A549 (cell line): Measurements from ENCODE around the gene TAF10. TPM values are rescaled to one million over a fixed set of nuclear protein-coding genes. Genes with fewer than 3 reads are reported as not detected.

Experiments
- ATAC-seq, 2 experiments: fragments of 200-7000 bp in 1 of 2; fragments of >200 bp in 1 of 2; cut with Nextera tagmentation in 1 of 2; cut with Tn5 transposase in 1 of 2; 3 replicates each; pipeline versions ENCODE4 v1.8.0 to v1.9.1; 2018 to 2020; ENCODE audit warnings: mild to moderate bottlenecking in 1 of 2, moderate library complexity in 1 of 2
- CTCF ChIA-PET: fragments of 300-600 bp; sonication (Branson Sonifier 250); formaldehyde crosslinking; extraction: SDS; loops from one replicate; lab custom pipeline; 2021; ENCODE audit warnings: antibody characterized with exemption, inconsistent platforms; lab: Yijun Ruan, JAX
- POLR2A ChIA-PET: fragments of 350-600 bp; formaldehyde crosslinking; extraction: SDS; loops from one replicate; lab custom pipeline; 2021; ENCODE audit warnings: antibody characterized with exemption, inconsistent platforms; lab: Yijun Ruan, JAX
- DNase-seq, 2 experiments: peaks; one replicate each; pipeline versions ENCODE4 v3.0.0 to v3.0.0-alpha.2; 2011 to 2016; ENCODE audit warnings: low read depth in 1 of 2, low spot score in 1 of 2
- FAIRE-seq: peaks from 2 replicates; lab custom pipeline; 2011; peaks lifted over from hg19 to GRCh38; lab: Jason Lieb, UNC
- H3K27ac ChIP-seq, 2 experiments: fragments of >200 bp; sonication (Bioruptor Twin); formaldehyde crosslinking; 3 replicates each; pipeline ENCODE4 v1.5.1; 2016 to 2017
- H3K4me1 ChIP-seq: fragments of >200 bp; sonication (Bioruptor Twin); formaldehyde crosslinking; 3 replicates; pipeline ENCODE4 v1.6.1; 2016
- H3K4me2 ChIP-seq: fragments of >200 bp; sonication (Bioruptor Twin); formaldehyde crosslinking; 3 replicates; pipeline ENCODE4 v1.6.1; 2016
- H3K4me3 ChIP-seq: fragments of >200 bp; sonication (Bioruptor Twin); formaldehyde crosslinking; 3 replicates; pipeline ENCODE4 v1.5.1; 2016
- H3K9me3 ChIP-seq: fragments of >200 bp; sonication (Bioruptor Twin); formaldehyde crosslinking; 3 replicates; pipeline ENCODE4 v1.6.1; 2016
- BHLHE40 ChIP-seq: IDR thresholded peaks from 2 replicates; pipeline ENCODE4 v1.6.1; 2012; ENCODE audit warnings: low read depth, low read length, inconsistent platforms
- CHD2 ChIP-seq: fragments of 150-350 bp; IDR thresholded peaks from 2 replicates; pipeline ENCODE4 v1.6.1; 2014; ENCODE audit warnings: low read length; ENCODE audit not compliant: partially characterized antibody
- EHF ChIP-seq: fragments of 250-450 bp; sonication (Bioruptor Pico); IDR thresholded peaks from 2 replicates; pipeline ENCODE4 v1.5.0; 2020; ENCODE audit warnings: mild to moderate bottlenecking
- EP300 ChIP-seq, 2 experiments: fragments of >200 bp; sonication (Bioruptor Twin); formaldehyde crosslinking; IDR thresholded peaks; 2 replicates in 1 of 2; 3 replicates in 1 of 2; pipeline ENCODE4 v1.6.1; 2016 to 2017
- FOSB ChIP-seq: fragments of 250-450 bp; sonication (Bioruptor Pico); IDR thresholded peaks from 2 replicates; pipeline ENCODE4 v1.5.0; 2020; ENCODE audit warnings: mild to moderate bottlenecking, moderate library complexity
- FOXS1 ChIP-seq: fragments of 250-450 bp; sonication (Bioruptor Pico); IDR thresholded peaks from 2 replicates; pipeline ENCODE4 v1.5.0; 2020; ENCODE audit warnings: mild to moderate bottlenecking, moderate library complexity
- GATA3 ChIP-seq: IDR thresholded peaks from 2 replicates; pipeline ENCODE4 v1.6.1; 2012; ENCODE audit warnings: borderline replicate concordance
- HDAC2 ChIP-seq: fragments of 200-600 bp; sonication (generic); IDR thresholded peaks from 2 replicates; pipeline ENCODE4 v1.6.1; 2016
- HEYL ChIP-seq: fragments of 250-450 bp; sonication (Bioruptor Pico); IDR thresholded peaks from 2 replicates; pipeline ENCODE4 v1.8.0; 2021; ENCODE audit warnings: mild to moderate bottlenecking, moderate library complexity
- HOXB13 ChIP-seq: fragments of 250-450 bp; sonication (Bioruptor Pico); IDR thresholded peaks from 2 replicates; pipeline ENCODE4 v1.5.0; 2020; ENCODE audit warnings: low read depth, mild to moderate bottlenecking, moderate library complexity
- JUNB ChIP-seq: fragments of >200 bp; sonication (Bioruptor Twin); formaldehyde crosslinking; IDR thresholded peaks from 2 replicates; pipeline ENCODE4 v1.6.1; 2016
- MAZ ChIP-seq: fragments of 150-350 bp; IDR thresholded peaks from 2 replicates; pipeline ENCODE4 v1.6.1; 2014; ENCODE audit warnings: antibody characterized with exemption, low read depth, low read length, borderline replicate concordance
- MYC ChIP-seq: IDR thresholded peaks from 2 replicates; pipeline ENCODE4 v1.6.1; 2012; ENCODE audit warnings: mild to moderate bottlenecking, inconsistent platforms, low read length, improper control_type of control experiment, borderline replicate concordance
- NPAS2 ChIP-seq: fragments of 250-450 bp; sonication (Bioruptor Pico); IDR thresholded peaks from 2 replicates; pipeline ENCODE4 v1.8.0; 2022; ENCODE audit warnings: mild to moderate bottlenecking, moderate library complexity, borderline replicate concordance
- POLR2A ChIP-seq: IDR thresholded peaks from 2 replicates; pipeline ENCODE4 v1.6.1; 2012; ENCODE audit warnings: mild to moderate bottlenecking, low read length
- RCOR1 ChIP-seq: fragments of 150-350 bp; IDR thresholded peaks from 2 replicates; pipeline ENCODE4 v1.6.1; 2014; ENCODE audit warnings: antibody characterized with exemption, low read length, low read depth
- SMC3 ChIP-seq: fragments of >200 bp; sonication (Bioruptor Twin); formaldehyde crosslinking; IDR thresholded peaks from 3 replicates; pipeline ENCODE4 v1.6.1; 2018; ENCODE audit warnings: inconsistent platforms
- WGBS: methylation state at CpG from one replicate; pipeline ENCODE4 v1.1.6; 2017; ENCODE audit errors: missing lambda C conversion rate; 5-methylcytosine and 5-hydroxymethylcytosine counted together
- polyA plus RNA-seq, 4 experiments: library from polyadenylated mRNA; depleted of rRNA in 3 of 4; stranded (reverse); fragments of >200 nt; fragmentation: RNase III in 1 of 4; extraction: RNeasy Plus Mini Kit Qiagen cat#74134 plus additional on column Dnase treatment in 1 of 4; gene quantifications; 2 replicates in 3 of 4; 3 replicates in 1 of 4; pipeline ENCODE4 v1.2.3, GENCODE V29; 2011 to 2017
- TF ChIP-seq, protein P1 (sequence below): IDR thresholded peaks from 2 replicates; pipeline ENCODE4 v1.6.1; 2012; ENCODE audit warnings: low read depth, borderline replicate concordance
- TF ChIP-seq, protein P2 (sequence below): IDR thresholded peaks from 2 replicates; pipeline ENCODE4 v1.6.1; 2012
- TF ChIP-seq, protein P3 (sequence below): fragments of 200-600 bp; sonication (generic); IDR thresholded peaks from 2 replicates; pipeline ENCODE4 v1.6.1; 2016; ENCODE audit warnings: antibody characterized with exemption, mild to moderate bottlenecking, moderate library complexity
- TF ChIP-seq, protein P4 (sequence below): fragments of 250-450 bp; sonication (Bioruptor Pico); IDR thresholded peaks from 2 replicates; pipeline ENCODE4 v1.5.0; 2021; ENCODE audit warnings: mild to moderate bottlenecking, moderate library complexity, borderline replicate concordance

The TAF10 gene
- polyA plus RNA-seq, 2 of the 4 experiments (the other 2 are of a cell fraction) = 135 to 174 TPM

DNA sequence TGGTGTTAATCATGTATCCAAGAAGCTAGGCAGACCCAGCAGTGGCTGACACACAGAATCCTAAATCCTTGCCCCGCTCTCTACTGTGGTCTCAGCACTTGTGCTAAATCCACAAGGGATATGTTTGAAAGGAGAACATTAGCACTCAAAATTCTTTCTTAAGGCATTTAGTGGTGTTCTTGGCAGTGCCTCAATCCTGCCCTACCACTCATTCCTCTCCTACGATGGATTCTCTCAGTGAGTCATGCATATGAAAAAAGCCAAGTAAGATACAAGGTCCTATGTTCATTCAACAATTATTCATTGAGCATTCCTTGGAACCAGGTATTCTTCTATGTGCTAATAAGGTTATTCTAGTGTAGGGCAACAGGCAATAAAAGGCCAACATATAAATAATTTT lies 39.8 kb downstream of the TAF10 start:
- Histone ChIP-seq H3K4me2 (no peak overlapping the region), H3K4me3 (no peak overlapping the region), H3K27ac (no peak overlapping the region), H3K9me3 (no peaks in the 10 kb centered on the region), H3K4me1 (peaks cover 6% of the 10 kb centered on the region; the same call in 2 of the 3 replicates)
- TF ChIP-seq NPAS2 (CRISPR knock-in tag) (no peak), JUNB (no peak), EP300 (IDR thresholded peaks at IDR 0.05) (no peak), HDAC2 (no peak), CHD2 (no peak), FOSB (no peak)
- TF ChIP-seq, protein P1, sequence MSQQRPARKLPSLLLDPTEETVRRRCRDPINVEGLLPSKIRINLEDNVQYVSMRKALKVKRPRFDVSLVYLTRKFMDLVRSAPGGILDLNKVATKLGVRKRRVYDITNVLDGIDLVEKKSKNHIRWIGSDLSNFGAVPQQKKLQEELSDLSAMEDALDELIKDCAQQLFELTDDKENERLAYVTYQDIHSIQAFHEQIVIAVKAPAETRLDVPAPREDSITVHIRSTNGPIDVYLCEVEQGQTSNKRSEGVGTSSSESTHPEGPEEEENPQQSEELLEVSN = no peak
- TF ChIP-seq, protein P2, sequence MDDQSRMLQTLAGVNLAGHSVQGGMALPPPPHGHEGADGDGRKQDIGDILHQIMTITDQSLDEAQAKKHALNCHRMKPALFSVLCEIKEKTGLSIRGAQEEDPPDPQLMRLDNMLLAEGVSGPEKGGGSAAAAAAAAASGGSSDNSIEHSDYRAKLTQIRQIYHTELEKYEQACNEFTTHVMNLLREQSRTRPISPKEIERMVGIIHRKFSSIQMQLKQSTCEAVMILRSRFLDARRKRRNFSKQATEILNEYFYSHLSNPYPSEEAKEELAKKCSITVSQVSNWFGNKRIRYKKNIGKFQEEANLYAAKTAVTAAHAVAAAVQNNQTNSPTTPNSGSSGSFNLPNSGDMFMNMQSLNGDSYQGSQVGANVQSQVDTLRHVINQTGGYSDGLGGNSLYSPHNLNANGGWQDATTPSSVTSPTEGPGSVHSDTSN = no peak
- ChIA-PET CTCF (interaction anchor here (2.8 kb wide), 1 partner anchor 43 kb away, joined by 6 read pairs; no protein-coding TSS in a partner anchor), POLR2A (no interaction called here)
- WGBS = 66% methylated on average over 2 of the region's 2 CpGs
- DNase-seq = no peak
- FAIRE-seq = no peak
- ATAC-seq = no peak

DNA sequence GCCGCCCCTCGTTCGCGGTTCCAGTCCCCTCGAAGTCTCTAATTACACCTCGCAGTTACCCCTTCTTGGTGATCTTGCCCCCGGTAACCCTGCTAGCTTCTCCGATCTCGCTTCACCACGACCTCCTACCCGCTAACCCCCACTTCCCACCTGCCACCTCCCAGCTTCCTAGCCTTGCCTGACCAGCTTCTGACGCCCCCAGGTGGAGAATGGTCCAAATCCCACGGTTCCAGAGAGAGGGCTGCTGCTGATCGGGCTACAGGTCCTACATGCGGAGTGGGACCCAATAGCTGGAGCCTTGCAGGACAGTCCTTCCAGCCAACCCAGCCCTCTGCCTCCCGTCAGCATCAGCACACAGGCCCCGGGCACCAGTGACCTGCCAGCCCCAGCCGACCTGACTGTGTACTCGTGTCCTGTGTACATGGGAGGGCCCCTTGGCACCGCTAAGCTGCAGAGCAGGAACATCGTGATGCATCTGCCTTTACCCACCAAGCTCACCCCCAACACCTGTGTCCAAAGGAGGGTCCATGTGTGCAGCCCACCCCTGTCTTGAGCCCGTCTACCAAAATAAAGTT lies 40.5 kb downstream of the TAF10 start:
- WGBS = 87% methylated on average over 19 of the region's 22 CpGs
- POLR2A ChIA-PET = no interaction called here
- no peak for ATAC-seq
- no peak for FAIRE-seq
- no peak for DNase-seq
- TF ChIP-seq HEYL (CRISPR knock-in tag) (no peak), BHLHE40 (no peak), FOXS1 (CRISPR knock-in tag) (no peak)
- peaks cover 6% of the 10 kb centered on the region; the same call in 2 of the 3 replicates for H3K4me1 ChIP-seq
- no peak overlapping the region for H3K4me3 ChIP-seq
- no peaks in the 10 kb centered on the region for H3K9me3 ChIP-seq
- H3K27ac ChIP-seq = no peak overlapping the region
- CTCF ChIA-PET = interaction anchor here (1.1 to 2.8 kb wide), 3 partner anchors 8 to 42 kb away, joined by 3 to 6 read pairs (median 3); no protein-coding TSS in a partner anchor
- no peak overlapping the region for H3K4me2 ChIP-seq

DNA sequence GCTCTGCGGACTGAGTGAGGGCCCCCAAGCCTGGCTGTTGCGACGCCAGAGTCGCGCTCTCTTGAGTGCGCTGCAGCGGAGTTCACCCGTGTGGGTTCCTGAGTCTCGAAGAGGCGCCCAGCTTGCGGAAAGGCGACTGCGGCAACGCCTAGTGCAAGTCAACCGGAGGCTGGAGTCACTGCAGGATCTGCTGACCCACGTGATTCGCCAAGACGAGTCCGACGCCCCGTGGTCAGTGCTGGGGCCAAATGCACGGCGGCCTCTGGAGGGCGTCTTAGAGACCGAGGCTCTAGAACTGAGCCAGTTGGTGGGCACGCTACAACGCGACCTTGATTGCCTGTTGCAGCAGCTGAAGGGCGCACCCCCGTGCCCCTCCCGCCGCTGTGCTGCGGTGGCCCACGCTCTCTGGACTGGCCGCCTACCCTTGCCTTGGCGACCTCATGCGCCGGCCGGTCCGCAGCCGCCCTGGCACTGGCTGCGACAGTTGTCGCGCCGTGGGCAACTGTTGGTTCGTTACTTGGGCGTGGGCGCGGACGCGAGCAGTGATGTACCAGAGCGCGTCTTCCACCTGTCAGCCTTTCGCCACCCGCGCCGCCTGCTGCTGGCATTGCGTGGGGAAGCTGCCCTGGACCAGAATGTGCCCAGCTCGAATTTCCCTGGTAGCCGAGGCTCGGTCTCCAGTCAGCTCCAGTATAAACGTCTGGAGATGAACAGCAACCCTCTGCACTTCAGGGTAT lies 41.2 kb downstream of the TAF10 start:
- Histone ChIP-seq H3K9me3 (no peaks in the 10 kb centered on the region), H3K4me1 (peaks cover 6% of the 10 kb centered on the region; the same call in 2 of the 3 replicates), H3K27ac (no peak overlapping the region), H3K4me3 (no peak overlapping the region), H3K4me2 (no peak overlapping the region)
- FAIRE-seq (no peak), ATAC-seq (no peak), DNase-seq (no peak)
- ChIA-PET POLR2A (no interaction called here), CTCF (interaction anchor here (1.1 to 2.8 kb wide), 4 partner anchors 8 to 113 kb away, joined by 3 to 6 read pairs (median 4); partner anchors contain the start of gene MRPL17)
- WGBS = 94% methylated on average over 51 of the region's 62 CpGs
- TF ChIP-seq, protein P3, sequence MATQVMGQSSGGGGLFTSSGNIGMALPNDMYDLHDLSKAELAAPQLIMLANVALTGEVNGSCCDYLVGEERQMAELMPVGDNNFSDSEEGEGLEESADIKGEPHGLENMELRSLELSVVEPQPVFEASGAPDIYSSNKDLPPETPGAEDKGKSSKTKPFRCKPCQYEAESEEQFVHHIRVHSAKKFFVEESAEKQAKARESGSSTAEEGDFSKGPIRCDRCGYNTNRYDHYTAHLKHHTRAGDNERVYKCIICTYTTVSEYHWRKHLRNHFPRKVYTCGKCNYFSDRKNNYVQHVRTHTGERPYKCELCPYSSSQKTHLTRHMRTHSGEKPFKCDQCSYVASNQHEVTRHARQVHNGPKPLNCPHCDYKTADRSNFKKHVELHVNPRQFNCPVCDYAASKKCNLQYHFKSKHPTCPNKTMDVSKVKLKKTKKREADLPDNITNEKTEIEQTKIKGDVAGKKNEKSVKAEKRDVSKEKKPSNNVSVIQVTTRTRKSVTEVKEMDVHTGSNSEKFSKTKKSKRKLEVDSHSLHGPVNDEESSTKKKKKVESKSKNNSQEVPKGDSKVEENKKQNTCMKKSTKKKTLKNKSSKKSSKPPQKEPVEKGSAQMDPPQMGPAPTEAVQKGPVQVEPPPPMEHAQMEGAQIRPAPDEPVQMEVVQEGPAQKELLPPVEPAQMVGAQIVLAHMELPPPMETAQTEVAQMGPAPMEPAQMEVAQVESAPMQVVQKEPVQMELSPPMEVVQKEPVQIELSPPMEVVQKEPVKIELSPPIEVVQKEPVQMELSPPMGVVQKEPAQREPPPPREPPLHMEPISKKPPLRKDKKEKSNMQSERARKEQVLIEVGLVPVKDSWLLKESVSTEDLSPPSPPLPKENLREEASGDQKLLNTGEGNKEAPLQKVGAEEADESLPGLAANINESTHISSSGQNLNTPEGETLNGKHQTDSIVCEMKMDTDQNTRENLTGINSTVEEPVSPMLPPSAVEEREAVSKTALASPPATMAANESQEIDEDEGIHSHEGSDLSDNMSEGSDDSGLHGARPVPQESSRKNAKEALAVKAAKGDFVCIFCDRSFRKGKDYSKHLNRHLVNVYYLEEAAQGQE = no peak
- TF ChIP-seq MYC (no peak), BHLHE40 (no peak), POLR2A (no peak), CHD2 (no peak), RCOR1 (no peak), SMC3 (no peak), MAZ (no peak), HOXB13 (no peak), EHF (no peak), GATA3 (no peak)
- TF ChIP-seq, protein P4, sequence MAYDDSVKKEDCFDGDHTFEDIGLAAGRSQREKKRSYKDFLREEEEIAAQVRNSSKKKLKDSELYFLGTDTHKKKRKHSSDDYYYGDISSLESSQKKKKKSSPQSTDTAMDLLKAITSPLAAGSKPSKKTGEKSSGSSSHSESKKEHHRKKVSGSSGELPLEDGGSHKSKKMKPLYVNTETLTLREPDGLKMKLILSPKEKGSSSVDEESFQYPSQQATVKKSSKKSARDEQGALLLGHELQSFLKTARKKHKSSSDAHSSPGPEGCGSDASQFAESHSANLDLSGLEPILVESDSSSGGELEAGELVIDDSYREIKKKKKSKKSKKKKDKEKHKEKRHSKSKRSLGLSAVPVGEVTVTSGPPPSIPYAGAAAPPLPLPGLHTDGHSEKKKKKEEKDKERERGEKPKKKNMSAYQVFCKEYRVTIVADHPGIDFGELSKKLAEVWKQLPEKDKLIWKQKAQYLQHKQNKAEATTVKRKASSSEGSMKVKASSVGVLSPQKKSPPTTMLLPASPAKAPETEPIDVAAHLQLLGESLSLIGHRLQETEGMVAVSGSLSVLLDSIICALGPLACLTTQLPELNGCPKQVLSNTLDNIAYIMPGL = no peak
